ENCODE results near the gene SLC50A1. TPM values are rescaled to one million over a fixed set of nuclear protein-coding genes. Genes with fewer than 3 reads are reported as not detected.
A peak's percentile ranks its signal among the peaks of the same experiment; 100 is the strongest.

Gene SLC50A1
- total and polyA plus RNA-seq, 9 of the 15 experiments (the other 6 are each of a cell fraction or from before 2014, with no cell fraction given), result 46.5 to 132 (median 91.9) TPM

- TF ChIP-seq MTA3 (IDR thresholded peaks at IDR 0.05; ENCODE audit: borderline replicate concordance), result 0 out of 2 replicates have a peak, but pooled peaks have one; percentile 41
- TF ChIP-seq ZBTB34 (CRISPR knock-in tag; IDR thresholded peaks at IDR 0.05), result no peak
- TF ChIP-seq CREBBP (IDR thresholded peaks at IDR 0.05; ENCODE audit: low read depth, low read length), result no peak
- TF ChIP-seq SOX6 (IDR thresholded peaks at IDR 0.05), result peak; percentile 26; the same call in 1 of the 2 replicates
- no peak for TF ChIP-seq DDX20 (tag; IDR thresholded peaks at IDR 0.05; ENCODE audit: low read depth)
- TF ChIP-seq ZFPM2 (CRISPR knock-in tag; IDR thresholded peaks at IDR 0.05), result no peak
- TF ChIP-seq EGR1 (conservative IDR thresholded peaks at IDR 0.05), result no peak
Measured at GRCh38 chr1:155091071-155092051, 44.3 kb upstream of the SLC50A1 start (continued).

GRCh38 chr1:155092131-155092530 is 43.5 kb upstream of the SLC50A1 start:
- Histone ChIP-seq H3K9me1 (ENCODE audit: control insufficient read depth, insufficient read depth, low read length) (peaks cover 5% of the 10 kb centered on the region), H3K27me3 (ENCODE audit: control insufficient read depth in 2 of 2, insufficient read depth in 2 of 2, low read length in 2 of 2) (peaks cover 0 to 3% of the 10 kb centered on the region in 2 experiments; a peak in 1 of 5 replicates), H3K4me1 (replicated peaks in 1 of 2; ENCODE audit: control insufficient read depth in 2 of 2, insufficient read depth in 2 of 2, low read length in 2 of 2) (peaks cover 12 to 22% of the 10 kb centered on the region in 2 experiments; a peak in 4 of 5 replicates), H2AFZ (ENCODE audit: low read depth, low read length) (no peak overlapping the region), H3K36me3 (ENCODE audit: control insufficient read depth, insufficient read depth, low read length) (no peaks in the 10 kb centered on the region), H3K4me3 (no peak overlapping the region), H3K9ac (ENCODE audit: insufficient read depth in 1 of 2, low read depth in 2 of 2, low read length in 2 of 2) (no peak overlapping the region), H3K27ac (ENCODE audit: extremely low read depth, low read depth, low read length) (no peak overlapping the region), H3K79me2 (ENCODE audit: control insufficient read depth, insufficient read depth, low read length) (no peaks in the 10 kb centered on the region), H3K9me3 (replicated peaks; ENCODE audit: control insufficient read depth, insufficient read depth, low read depth, low read length) (no peaks in the 10 kb centered on the region), H4K20me1 (replicated peaks; ENCODE audit: control insufficient read depth, insufficient read depth, low read length) (no peaks in the 10 kb centered on the region), H3K4me2 (ENCODE audit: insufficient read depth, low read length) (no peak overlapping the region)
- DNase-seq (ENCODE audit: extremely low read depth in 1 of 4, low spot score in 3 of 4) (peak in 2 of 4 experiments; percentile 29 to 47), FAIRE-seq (peak; percentile 32), ATAC-seq (peak; percentile 54)
- CTCF ChIA-PET (ENCODE audit: low intra/inter-chr PET ratio), result interaction anchor here (0.7 to 2.6 kb wide), 2 partner anchors 30 to 75 kb away, joined by 3 to 59 read pairs; no protein-coding TSS in a partner anchor
- 44% methylated on average over 5 of the region's 6 CpGs for WGBS (ENCODE audit: insufficient coverage, low coverage, missing lambda C conversion rate)
- intact Hi-C loops (cut with micrococcal nuclease) (loop anchor here (10.0 kb wide), 1 partner anchor 503 kb away; no protein-coding TSS in a partner anchor), in situ Hi-C loops (cut with MboI) (loop anchor here (5.0 to 10.0 kb wide), 2 partner anchors 75 to 503 kb away; no protein-coding TSS in a partner anchor)
- POLR2A ChIA-PET, result interaction anchor here (0.6 to 1.5 kb wide), 4 partner anchors 10 to 100 kb away, joined by 3 to 9 read pairs (median 4); partner anchors contain the start of gene SLC50A1
- BruUV-seq (replicated peaks), result no TSS peak
- TF ChIP-seq ZNF263 (CRISPR knock-in tag; IDR thresholded peaks at IDR 0.05; ENCODE audit: borderline replicate concordance) (0 out of 2 replicates have a peak, but pooled peaks have one; percentile 21), TSC22D4 (tag; IDR thresholded peaks at IDR 0.05) (no peak), DPF2 (IDR thresholded peaks at IDR 0.05) (no peak)

Data from K562 (cell line).